Limb (tissue), 2 donors: ENCODE results near the gene PRDX5.
A peak's percentile ranks its signal among the peaks of the same experiment; 100 is the strongest.

ENCODE experiments used
- DNase-seq, 2 donors: peaks; one replicate each; pipeline ENCODE4 v3.0.0-alpha.2; 2016; ENCODE audit errors: extremely low spot score in 2 of 2

The PRDX5 gene

GRCh38 chr11:64317961-64318765, at the start of gene PRDX5:
PRDX5 (plus strand) TSS chr11:64318121; CDS start chr11:64318216, 95 bp downstream.
- DNase-seq = peak; percentile 95 to 97

DNA sequence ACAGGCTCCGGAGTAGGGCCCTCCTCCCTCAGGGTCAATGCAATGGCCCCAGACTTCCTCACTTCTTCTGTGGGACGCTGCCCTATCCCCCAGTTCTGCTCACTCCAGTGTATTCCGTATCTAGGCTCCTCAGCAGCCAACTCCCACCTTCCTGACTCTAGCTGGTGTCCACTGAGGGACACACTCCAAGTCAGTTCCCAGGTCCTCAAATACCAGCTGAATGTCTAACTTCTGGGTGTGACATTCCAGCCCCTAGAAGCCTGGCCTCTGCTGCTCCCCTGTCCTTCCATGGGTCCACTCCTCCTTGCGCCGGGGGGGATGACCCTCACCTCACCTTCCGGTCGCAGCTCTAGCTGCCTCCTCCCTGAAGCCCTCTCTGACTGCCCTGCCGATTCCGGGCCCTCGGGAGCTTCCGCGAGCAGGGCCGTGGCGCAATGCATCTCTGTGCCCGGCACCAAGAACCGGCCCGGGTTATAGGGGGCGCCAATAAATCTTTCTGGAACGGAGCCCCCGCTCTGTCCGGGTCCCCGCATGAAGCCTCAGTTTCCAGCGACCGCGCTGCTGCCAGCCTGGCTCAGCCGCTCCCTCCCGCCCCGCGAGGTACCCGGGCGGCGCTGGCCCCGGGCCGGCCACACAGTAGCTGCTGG, 48.9 kb upstream of the PRDX5 start:
- no peak for DNase-seq

DNA sequence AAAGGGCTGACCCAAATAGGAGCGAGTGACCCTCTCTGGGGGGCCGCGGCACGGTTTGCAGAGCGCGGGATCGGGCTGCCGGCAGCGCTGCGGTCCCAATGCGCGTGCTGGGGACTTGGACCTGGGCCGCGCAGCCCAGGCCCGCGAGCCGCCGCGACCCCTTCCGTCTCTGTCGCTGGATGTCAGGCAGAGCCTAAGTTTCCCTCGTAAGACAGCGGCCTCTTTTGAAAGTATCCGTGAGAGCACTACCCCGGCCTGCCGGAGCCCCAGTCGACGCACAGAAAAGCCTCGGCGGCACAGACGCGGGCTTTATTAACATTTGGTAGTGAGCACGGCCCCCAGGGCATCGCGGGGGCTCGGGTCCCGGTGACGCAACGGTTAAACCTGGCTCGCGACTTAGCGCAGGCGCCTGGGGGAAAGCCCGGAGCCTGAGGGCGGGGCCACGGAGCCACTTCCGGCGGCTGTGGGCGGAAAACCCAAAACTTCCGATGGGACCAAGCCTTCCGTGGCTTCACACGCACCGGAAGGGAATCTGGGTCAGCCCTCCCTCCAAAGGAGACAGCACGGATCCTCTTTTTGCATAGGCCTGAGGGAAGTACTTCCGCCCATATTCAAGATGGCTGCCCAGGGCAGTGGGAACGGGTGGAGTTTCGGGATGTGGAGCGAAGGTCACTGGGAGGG, 48.2 kb upstream of the PRDX5 start:
- DNase-seq = peak; percentile 98 to 100

- DNase-seq = no peak
Measured at GRCh38 chr11:64275031-64275800, 42.7 kb upstream of the PRDX5 start.

- no peak for DNase-seq
Measured at GRCh38 chr11:64275841-64276240, 42.1 kb upstream of the PRDX5 start.

- no peak for DNase-seq
Measured at GRCh38 chr11:64276653-64277431, 41.1 kb upstream of the PRDX5 start.

GRCh38 chr11:64278576-64279190, 39.2 kb upstream of the PRDX5 start:
- no peak for DNase-seq

- no peak for DNase-seq
Measured at GRCh38 chr11:64281957-64282770, 35.8 kb upstream of the PRDX5 start.

- DNase-seq = no peak
Measured at GRCh38 chr11:64283092-64283491, 34.8 kb upstream of the PRDX5 start.

- peak; percentile 94 to 97 for DNase-seq
Measured at GRCh38 chr11:64284048-64284961, 33.6 kb upstream of the PRDX5 start, which contains the start of gene BAD. BAD (minus strand) TSS chr11:64284665; CDS start chr11:64284368, 297 bp downstream.

DNA sequence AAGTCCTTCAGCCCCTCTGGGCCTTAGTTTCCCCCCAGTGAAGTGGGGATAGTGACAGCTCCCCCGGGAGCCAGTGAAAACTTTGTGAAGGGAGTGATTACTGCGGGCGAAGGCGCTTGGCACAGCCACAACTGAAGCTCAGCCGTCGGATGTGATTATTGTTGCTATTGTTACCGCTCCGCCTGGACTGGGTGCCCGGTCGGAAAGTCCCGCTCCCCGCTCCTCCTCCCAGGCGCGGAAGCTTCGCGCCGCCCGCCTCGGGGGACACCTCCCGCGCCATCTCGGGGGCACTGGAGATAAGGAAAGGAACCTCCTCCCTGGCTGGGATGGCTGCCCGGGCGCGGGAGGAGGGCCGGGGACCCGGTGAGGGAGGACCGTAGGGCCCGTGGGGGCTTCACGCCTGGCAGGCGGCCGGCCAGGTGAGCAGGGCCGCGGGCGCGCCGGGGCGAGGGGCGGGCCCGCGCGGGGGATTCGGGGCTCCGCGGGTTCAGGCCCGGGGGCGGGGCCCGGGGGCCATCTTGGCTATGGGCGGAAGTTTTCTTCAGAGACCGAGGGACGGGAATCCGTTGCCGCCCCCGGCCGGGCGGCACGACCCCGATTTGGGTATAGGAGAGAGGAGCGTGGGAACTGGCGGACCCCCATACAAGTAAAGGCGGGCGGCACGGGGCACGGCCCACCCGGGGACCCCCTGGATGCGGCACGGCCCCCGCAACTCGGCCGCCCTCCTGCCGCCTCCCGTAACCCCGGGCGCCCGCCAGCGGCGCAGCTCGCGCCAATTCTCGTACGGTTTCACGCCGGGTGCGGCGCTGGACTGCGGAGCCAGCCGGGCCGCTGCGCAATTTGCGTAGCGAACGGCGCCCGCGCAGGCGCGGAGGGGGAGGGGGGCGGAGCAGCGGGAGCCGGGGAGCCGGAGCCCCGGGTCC, 32.7 kb upstream of the PRDX5 start, which contains the start of gene GPR137:
Gene GPR137, plus strand, starts transcription at position 887 of the 923 bp plus-strand sequence. CDS start 677 bp downstream, outside the sequence.
- DNase-seq = peak; percentile 84 to 96

DNA sequence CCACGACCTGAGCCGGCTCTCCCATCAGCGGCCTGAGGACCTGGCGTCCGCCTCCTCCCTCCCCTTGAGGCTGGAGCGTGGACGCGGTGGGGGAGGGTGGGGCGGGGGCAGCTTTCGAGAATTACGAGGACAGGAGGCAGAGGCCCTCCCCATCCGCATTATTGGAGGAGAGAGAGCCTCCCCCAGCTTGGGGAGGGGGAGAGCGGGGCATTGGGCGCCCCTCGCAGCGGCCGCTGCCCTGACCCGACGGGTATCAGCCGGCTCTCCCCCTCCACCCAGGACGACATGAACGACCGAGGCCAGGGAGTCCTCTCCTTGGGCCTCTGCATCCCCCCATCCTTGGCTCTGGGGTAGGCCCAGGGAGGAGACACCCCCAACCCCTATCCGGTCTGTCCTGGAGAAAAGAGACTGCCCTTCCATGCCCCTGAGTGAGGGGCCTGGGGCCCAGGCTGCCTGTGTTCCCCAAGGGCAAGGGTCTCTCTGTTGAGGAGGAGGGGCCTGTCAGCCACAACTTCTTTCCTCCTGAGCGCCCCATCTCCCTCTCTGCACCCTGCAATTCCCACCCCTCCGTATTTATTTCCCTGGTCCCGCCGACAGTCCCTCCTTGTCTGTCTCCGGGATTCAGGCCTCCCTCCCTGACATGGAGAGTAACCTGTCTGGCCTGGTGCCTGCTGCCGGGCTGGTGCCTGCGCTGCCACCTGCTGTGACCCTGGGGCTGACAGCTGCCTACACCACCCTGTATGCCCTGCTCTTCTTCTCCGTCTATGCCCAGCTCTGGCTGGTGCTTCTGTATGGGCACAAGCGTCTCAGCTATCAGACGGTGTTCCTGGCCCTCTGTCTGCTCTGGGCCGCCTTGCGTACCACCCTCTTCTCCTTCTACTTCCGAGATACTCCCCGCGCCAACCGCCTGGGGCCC, 31.8 kb upstream of the PRDX5 start:
- no peak for DNase-seq

GRCh38 chr11:64286801-64287159, 31.1 kb upstream of the PRDX5 start:
- DNase-seq = no peak

- no peak for DNase-seq
Measured at GRCh38 chr11:64287676-64288352, 30.1 kb upstream of the PRDX5 start.

GRCh38 chr11:64288353-64288750, 29.6 kb upstream of the PRDX5 start:
- DNase-seq = no peak
